HepG2 (cell line): ENCODE measurements around the gene FKBP1C. TPM values are rescaled to one million over a fixed set of nuclear protein-coding genes. Genes with fewer than 3 reads are reported as not detected.

ENCODE experiments used
- ATAC-seq: fragments of 200-7000 bp; cut with Tn5 transposase; 3 replicates; pipeline ENCODE4 v1.9.1; 2020; ENCODE audit warnings: mild to moderate bottlenecking, moderate library complexity
- BruUV-seq: library from RNA; stranded (reverse); fragments of 400-500 nt; replicated peaks from 2 replicates; lab custom pipeline; 2021; lab: Mats Ljungman, UMichigan
- CTCF ChIA-PET: fragments of 300-600 bp; formaldehyde crosslinking; extraction: SDS; loops from one replicate; lab custom pipeline; 2021; ENCODE audit warnings: low total read pairs, inconsistent platforms, low intra/inter-chr PET ratio; lab: Yijun Ruan, JAX
- POLR2A ChIA-PET: fragments of 350-600 bp; sonication (Branson Sonifier 250); formaldehyde crosslinking; loops from one replicate; lab custom pipeline; 2020; ENCODE audit warnings: antibody characterized with exemption, inconsistent platforms; lab: Yijun Ruan, JAX
- DNase-seq: peaks from one replicate; pipeline ENCODE4 v3.0.0-alpha.2; 2015; ENCODE audit warnings: low spot score
- FAIRE-seq: peaks from 3 replicates; lab custom pipeline; 2011; peaks lifted over from hg19 to GRCh38; lab: Jason Lieb, UNC
- H2AFZ ChIP-seq: one replicate; pipeline ENCODE4 v1.6.1; 2011; ENCODE audit warnings: low read length, inconsistent platforms
- H3K27ac ChIP-seq: fragments of 300-600 bp; 3 replicates; pipeline ENCODE4 v1.8.0; 2011; ENCODE audit warnings: mixed run types, mild to moderate bottlenecking, mixed read lengths, low read length, inconsistent platforms; ENCODE audit not compliant: insufficient read depth; ENCODE audit errors: extremely low read length
- H3K27me3 ChIP-seq, 2 experiments: fragments of 200-600 bp in 1 of 2; 2 replicates in 1 of 2; 3 replicates in 1 of 2; pipeline versions ENCODE4 v1.6.0 to v1.8.0; 2011; ENCODE audit warnings: low read length in 2 of 2, mild to moderate bottlenecking in 2 of 2, moderate library complexity in 2 of 2, inconsistent platforms in 1 of 2; ENCODE audit not compliant: insufficient read depth in 2 of 2, control insufficient read depth in 1 of 2
- H3K36me3 ChIP-seq, 2 experiments: fragments of 200-600 bp in 1 of 2; replicated peaks in 1 of 2; 2 replicates in 1 of 2; 3 replicates in 1 of 2; pipeline versions ENCODE4 v1.5.1 to v1.8.0; 2011; ENCODE audit warnings: low read length in 2 of 2, inconsistent platforms in 1 of 2; ENCODE audit not compliant: insufficient read depth in 2 of 2, control insufficient read depth in 1 of 2
- H3K4me1 ChIP-seq: 2 replicates; pipeline ENCODE4 v1.5.1; 2012; ENCODE audit warnings: low read length, inconsistent platforms; ENCODE audit not compliant: insufficient read depth
- H3K4me2 ChIP-seq: 2 replicates; pipeline ENCODE4 v1.6.0; 2011; ENCODE audit warnings: low read depth, low read length, inconsistent platforms
- H3K4me3 ChIP-seq, 3 experiments: fragments of 200-600 bp in 1 of 3; sonication (generic), shearing (Covaris generic) in 1 of 3; replicated peaks in 1 of 3; 2 replicates each; pipeline ENCODE4 v1.5.1; 2011 to 2016; ENCODE audit warnings: low read length in 3 of 3, inconsistent platforms in 2 of 3, low read depth in 2 of 3, mild to moderate bottlenecking in 2 of 3, control low read depth in 1 of 3, mixed read lengths in 1 of 3; ENCODE audit not compliant: insufficient read depth in 1 of 3
- H3K79me2 ChIP-seq: one replicate; pipeline ENCODE4 v1.6.1; 2011; ENCODE audit warnings: low read length, inconsistent platforms; ENCODE audit not compliant: insufficient read depth
- H3K9ac ChIP-seq: 2 replicates; pipeline ENCODE4 v1.6.0; 2011; ENCODE audit warnings: mild to moderate bottlenecking, low read depth, low read length, inconsistent platforms; ENCODE audit not compliant: insufficient read depth
- H3K9me3 ChIP-seq: 2 replicates; pipeline ENCODE4 v1.5.1; 2012; ENCODE audit warnings: mild to moderate bottlenecking, low read length
- H4K20me1 ChIP-seq: 2 replicates; pipeline ENCODE4 v1.6.0; 2011; ENCODE audit warnings: inconsistent platforms, mild to moderate bottlenecking, low read length, moderate library complexity; ENCODE audit not compliant: insufficient read depth
- HES4 ChIP-seq: sonication (generic); formaldehyde crosslinking; IDR thresholded peaks from 2 replicates; pipeline ENCODE4 v1.9.0; 2021; ENCODE audit warnings: mild to moderate bottlenecking, missing genetic modification reagents, borderline replicate concordance
- in situ Hi-C: cut with HindIII; loops from 2 replicates; pipeline ENCODE4 v1.10.0; 2017; ENCODE audit warnings: low pct_unique_long_range_greater_than_20kb; ENCODE audit not compliant: extremely low pct_ligation_motif_present
- intact Hi-C: fragments of 100-400 bp; cut with micrococcal nuclease; formaldehyde crosslinking; loops from one replicate; pipeline ENCODE4 v1.10.0; 2022; ENCODE audit not compliant: unreplicated experiment
- polyA plus RNA-seq, 8 experiments: library from polyadenylated mRNA; depleted of rRNA in 3 of 8; stranded (reverse) in 7 of 8; unstranded in 1 of 8; fragments of >200 nt; fragmentation: Illumina TruSeq in 4 of 8; extraction: Trizol in 4 of 8; gene quantifications; 2 replicates each; pipeline versions ENCODE4 v1.2.1 to v1.2.3, GENCODE V29; 2011 to 2016; ENCODE audit warnings: low read depth in 4 of 8, missing spikeins in 1 of 8, mixed read lengths in 1 of 8; ENCODE audit not compliant: insufficient read depth in 1 of 8
- total RNA-seq, 5 experiments: library from RNA; depleted of rRNA; stranded (reverse); fragments of >200 nt; fragmentation: Illumina TruSeq; extraction: Trizol; gene quantifications; 2 replicates each; pipeline ENCODE4 v1.2.3, GENCODE V29; 2016; ENCODE audit warnings: low read depth in 1 of 5
- TF ChIP-seq, protein P1 (sequence below): sonication (generic); formaldehyde crosslinking; IDR thresholded peaks from 2 replicates; pipeline ENCODE4 v1.5.0; 2020; ENCODE audit warnings: mild to moderate bottlenecking, missing genetic modification reagents, borderline replicate concordance

Gene FKBP1C
- total and polyA plus RNA-seq, 2 of the 13 experiments (the other 11 are each of a cell fraction or from before 2014, with no cell fraction given) = 0.64 to 3.2 TPM

DNA sequence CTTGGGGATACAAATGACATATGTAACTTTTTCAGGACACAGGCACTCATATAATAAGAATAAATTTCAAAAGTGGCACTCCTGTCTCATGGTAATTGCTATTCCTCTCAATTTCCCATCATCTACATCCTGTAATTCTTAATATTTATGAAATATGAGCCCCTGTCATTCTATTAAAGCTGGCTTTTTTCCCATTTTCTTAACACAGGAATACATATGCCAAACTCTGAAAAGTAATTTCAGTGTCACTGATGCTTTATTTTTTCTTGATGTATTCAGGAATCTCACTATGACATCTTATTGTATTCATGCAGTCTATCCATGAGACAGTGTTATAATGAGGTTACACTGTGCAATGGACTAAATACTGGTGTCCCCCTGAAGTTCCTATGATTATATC lies 24.3 kb upstream of the FKBP1C start:
- POLR2A ChIA-PET = no interaction called here
- Histone ChIP-seq H3K4me1 (no peaks in the 10 kb centered on the region), H3K27me3 (no peaks in the 10 kb centered on the region), H3K9me3 (no peaks in the 10 kb centered on the region), H3K4me3 (no peak overlapping the region), H3K4me2 (no peak overlapping the region), H4K20me1 (no peaks in the 10 kb centered on the region), H2AFZ (no peak overlapping the region), H3K27ac (no peak overlapping the region), H3K9ac (no peak overlapping the region)
- FAIRE-seq = no peak
- intact Hi-C loops = no loop called here
- BruUV-seq = no TSS peak
- in situ Hi-C loops = no loop called here
- ATAC-seq = no peak
- CTCF ChIA-PET = no interaction called here
- no peak for DNase-seq
- TF ChIP-seq HES4 (CRISPR knock-in tag) = no peak
- TF ChIP-seq, protein P1, sequence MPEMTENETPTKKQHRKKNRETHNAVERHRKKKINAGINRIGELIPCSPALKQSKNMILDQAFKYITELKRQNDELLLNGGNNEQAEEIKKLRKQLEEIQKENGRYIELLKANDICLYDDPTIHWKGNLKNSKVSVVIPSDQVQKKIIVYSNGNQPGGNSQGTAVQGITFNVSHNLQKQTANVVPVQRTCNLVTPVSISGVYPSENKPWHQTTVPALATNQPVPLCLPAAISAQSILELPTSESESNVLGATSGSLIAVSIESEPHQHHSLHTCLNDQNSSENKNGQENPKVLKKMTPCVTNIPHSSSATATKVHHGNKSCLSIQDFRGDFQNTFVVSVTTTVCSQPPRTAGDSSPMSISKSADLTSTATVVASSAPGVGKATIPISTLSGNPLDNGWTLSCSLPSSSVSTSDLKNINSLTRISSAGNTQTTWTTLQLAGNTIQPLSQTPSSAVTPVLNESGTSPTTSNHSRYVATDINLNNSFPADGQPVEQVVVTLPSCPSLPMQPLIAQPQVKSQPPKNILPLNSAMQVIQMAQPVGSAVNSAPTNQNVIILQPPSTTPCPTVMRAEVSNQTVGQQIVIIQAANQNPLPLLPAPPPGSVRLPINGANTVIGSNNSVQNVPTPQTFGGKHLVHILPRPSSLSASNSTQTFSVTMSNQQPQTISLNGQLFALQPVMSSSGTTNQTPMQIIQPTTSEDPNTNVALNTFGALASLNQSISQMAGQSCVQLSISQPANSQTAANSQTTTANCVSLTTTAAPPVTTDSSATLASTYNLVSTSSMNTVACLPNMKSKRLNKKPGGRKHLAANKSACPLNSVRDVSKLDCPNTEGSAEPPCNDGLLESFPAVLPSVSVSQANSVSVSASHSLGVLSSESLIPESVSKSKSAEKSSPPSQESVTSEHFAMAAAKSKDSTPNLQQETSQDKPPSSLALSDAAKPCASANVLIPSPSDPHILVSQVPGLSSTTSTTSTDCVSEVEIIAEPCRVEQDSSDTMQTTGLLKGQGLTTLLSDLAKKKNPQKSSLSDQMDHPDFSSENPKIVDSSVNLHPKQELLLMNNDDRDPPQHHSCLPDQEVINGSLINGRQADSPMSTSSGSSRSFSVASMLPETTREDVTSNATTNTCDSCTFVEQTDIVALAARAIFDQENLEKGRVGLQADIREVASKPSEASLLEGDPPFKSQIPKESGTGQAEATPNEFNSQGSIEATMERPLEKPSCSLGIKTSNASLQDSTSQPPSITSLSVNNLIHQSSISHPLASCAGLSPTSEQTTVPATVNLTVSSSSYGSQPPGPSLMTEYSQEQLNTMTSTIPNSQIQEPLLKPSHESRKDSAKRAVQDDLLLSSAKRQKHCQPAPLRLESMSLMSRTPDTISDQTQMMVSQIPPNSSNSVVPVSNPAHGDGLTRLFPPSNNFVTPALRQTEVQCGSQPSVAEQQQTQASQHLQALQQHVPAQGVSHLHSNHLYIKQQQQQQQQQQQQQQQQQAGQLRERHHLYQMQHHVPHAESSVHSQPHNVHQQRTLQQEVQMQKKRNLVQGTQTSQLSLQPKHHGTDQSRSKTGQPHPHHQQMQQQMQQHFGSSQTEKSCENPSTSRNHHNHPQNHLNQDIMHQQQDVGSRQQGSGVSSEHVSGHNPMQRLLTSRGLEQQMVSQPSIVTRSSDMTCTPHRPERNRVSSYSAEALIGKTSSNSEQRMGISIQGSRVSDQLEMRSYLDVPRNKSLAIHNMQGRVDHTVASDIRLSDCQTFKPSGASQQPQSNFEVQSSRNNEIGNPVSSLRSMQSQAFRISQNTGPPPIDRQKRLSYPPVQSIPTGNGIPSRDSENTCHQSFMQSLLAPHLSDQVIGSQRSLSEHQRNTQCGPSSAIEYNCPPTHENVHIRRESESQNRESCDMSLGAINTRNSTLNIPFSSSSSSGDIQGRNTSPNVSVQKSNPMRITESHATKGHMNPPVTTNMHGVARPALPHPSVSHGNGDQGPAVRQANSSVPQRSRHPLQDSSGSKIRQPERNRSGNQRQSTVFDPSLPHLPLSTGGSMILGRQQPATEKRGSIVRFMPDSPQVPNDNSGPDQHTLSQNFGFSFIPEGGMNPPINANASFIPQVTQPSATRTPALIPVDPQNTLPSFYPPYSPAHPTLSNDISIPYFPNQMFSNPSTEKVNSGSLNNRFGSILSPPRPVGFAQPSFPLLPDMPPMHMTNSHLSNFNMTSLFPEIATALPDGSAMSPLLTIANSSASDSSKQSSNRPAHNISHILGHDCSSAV (CRISPR knock-in tag) = no peak
- TF ChIP-seq, all 625 proteins: peak for 0
- Histone ChIP-seq H3K36me3 (no peaks in the 10 kb centered on the region), H3K79me2 (no peaks in the 10 kb centered on the region)
